DLD1 (cell line): ENCODE measurements around the gene MTPN.

Experiments
- in situ Hi-C: cut with HindIII; loops from 2 replicates; pipeline ENCODE4 v1.10.0; 2017; ENCODE audit warnings: low sequenced_read_pairs

MTPN gene, protein sequence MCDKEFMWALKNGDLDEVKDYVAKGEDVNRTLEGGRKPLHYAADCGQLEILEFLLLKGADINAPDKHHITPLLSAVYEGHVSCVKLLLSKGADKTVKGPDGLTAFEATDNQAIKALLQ

DNA sequence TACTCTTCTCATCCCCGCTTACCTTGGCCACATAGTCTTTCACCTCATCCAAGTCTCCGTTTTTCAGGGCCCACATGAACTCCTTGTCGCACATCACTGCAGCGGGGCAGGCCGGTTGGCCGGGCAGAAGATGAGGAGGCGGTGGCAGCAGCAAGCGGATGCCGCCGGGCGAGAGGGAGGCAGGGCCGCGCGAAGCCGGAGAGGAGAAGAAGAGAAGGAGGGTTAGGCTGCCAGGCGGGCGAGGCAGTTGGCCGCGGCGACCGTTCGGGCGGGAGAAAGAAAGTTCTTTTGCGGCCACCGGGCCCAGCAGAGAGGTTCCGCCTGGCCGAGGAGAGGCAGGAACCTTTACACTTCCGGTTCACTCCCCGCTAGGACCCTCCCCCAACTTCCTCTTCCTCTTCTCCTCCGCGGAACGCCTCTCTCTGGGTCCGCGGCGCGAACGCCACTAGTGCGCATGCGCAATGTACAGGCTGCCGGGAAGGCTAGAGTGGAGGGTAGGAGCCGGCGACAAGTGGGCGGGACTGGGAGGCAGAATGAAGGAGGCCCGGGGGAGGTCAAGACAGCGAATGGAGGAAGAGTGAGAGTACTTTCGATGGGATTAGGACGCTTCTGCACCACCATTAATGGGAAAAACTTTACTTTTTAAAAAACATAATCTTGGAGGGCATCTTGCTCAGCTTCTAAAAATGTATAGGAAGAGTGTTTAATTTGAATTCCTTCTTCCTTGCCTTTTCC, at the start of gene MTPN:
Gene MTPN, minus strand, starts transcription at position 353 of the 735 bp plus-strand sequence. Its CDS starts 259 bp downstream, at position 94.
- in situ Hi-C loops = no loop called here

DNA sequence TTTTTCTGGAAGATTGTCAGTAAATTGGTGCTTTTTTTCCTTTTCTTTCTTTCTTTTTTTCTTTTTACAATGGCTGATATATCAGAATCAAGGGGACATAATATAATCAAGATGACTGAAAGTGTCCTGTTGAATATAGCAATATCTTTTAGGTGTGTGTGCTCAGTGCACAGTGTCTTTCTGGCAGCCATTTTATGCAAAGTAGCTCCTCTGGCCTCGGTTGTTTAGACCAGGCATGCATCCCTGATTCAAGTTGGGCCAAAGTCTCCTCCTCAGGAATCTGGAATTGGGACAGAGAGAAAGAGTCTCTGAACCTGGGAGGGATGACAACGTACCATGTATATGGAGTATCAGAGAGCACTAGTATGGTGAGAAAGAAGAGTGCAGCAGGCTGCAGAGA, 49.0 kb upstream of the MTPN start:
- in situ Hi-C loops = no loop called here

DNA sequence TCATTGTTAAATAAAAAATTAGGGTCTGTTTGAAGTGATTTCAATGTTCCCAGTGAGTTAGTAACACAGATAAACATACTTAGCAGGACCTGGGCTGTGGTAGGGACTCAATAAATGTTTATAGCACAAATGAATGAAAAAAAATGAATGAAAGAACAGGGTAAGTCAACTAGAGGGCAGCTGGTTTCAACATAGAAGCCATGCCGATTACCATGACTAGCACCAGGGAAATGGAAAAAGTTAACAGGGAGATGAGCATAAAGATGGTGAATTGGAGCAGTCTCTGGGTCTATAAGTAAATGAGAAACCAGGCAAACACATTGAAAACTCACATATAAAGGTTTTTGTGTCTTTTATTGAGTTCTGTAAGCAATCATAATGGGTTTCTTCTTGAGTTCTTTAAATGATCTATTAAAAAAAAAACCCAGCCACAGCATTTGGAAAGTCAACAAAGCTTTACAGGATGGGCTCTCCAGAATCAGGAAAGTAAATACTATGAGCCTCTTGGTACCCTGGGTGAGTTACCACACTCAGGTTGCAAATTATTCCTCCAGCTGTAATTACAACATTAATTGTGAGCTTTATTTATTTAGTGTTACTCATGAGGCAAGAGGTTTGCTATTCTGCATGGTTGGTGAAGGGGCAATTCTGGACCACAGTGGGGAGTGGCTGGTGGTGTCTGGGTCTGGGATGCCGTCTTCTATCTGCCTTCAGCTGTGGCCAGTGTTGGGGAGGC, 46.1 kb upstream of the MTPN start:
- in situ Hi-C loops = no loop called here

DNA sequence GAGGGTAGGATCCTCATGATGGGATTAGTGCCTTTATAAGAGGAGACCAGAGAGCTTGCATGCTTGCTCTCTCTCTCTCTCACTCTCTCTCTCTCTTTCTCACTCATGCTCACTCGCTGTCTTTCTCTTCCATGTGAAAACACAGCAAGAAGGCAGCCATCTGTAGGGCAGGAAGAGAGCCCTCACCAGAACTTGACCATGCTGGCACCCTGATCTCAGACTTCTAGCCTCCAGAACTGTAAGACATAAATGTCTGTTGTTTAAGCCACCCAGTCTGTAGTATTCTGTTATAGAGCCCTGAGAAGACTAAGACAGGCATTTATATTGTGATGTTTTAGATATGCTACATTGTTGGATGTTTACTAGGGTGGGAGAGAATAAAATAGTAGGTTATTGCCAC, 43.4 kb upstream of the MTPN start:
- in situ Hi-C loops = no loop called here

DNA sequence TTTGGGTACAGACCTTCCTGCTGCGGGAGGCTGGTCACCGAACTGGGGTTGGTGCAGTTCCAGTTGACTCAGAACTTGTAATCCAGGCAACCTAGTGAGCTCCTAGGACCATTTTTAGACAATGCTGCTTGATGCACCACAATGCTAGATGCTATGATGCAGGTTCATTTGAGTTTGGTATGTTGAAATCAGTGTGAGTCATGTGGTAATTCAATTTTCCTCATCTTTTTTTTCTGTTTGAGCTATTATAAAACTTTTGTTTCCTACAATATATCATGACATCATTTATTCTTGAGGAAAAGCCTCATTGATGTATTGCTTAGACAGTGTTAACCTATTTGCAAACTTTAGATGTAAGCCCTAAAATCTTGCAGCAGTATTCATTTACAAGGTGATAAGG, 40.9 kb upstream of the MTPN start:
- in situ Hi-C loops = no loop called here

DNA sequence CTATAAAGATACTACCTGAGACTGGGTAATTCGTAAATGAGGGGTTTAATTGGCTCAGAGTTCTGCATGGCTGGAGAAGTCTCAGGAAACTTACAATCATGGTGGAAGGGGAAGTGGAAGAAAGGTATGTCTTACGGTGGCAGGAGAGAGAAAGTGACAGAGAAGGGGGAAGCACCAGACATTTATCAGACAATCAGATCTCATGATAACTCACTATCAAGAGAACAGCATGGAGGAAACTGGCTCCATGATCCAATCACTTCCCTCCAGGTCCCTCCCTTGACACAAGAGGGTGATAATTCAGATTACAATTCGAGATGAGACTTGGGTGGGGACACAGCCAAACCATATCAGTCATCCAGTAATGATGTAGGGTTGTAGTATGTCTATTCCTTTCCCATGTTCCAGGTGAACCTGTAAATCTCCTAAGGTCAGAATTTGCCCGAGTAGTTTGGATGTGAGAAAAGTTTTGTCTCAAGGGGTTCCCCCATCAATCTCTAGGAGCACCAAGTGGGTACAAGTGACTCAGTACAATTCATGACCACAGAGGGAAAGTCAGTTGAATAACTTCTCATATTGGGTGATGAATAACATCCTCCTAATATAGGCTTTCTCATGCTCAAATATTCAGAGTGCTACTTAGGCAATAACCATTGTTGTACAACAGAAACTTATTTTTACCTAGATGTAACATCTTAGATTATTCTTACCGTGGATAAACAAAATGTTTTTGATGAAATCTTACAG, 39.7 kb upstream of the MTPN start:
- in situ Hi-C loops = no loop called here

DNA sequence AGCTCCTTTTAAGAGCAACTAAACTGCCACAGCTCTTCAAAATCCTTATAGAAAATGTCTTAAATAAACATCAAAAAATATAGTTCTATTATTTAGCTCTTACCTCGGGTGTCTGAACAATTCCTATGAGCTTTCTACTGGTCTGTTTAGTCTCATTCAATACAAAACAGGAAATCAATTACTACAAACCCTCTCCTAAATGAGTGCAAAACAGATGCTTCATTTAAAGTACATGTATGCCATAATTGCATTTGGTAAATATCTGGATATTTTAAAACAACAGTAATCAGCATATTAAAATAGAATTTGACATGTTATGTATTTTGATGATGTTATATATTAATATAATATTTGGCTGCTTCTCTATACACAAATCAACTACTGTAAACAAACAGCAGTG, 38.5 kb upstream of the MTPN start:
- in situ Hi-C loops = no loop called here

DNA sequence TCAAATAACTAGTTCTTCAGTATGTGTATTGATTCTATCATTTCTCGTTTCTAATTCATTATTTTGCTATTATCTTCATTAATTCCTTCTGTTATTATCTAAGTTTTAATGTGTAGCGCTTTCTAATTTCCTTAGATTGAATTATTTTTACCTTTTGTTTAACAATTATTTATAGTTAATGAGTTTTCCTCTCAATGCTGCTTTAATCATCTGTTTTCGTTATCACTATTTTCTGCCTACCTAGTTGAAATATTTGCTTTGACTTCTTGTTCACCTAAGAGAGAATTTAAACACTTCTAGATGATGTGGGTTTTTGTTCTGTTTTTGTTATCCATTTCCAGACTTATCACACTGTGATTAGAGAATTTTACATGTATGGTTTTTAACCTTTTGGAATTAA, 37.5 kb upstream of the MTPN start:
- in situ Hi-C loops = no loop called here

DNA sequence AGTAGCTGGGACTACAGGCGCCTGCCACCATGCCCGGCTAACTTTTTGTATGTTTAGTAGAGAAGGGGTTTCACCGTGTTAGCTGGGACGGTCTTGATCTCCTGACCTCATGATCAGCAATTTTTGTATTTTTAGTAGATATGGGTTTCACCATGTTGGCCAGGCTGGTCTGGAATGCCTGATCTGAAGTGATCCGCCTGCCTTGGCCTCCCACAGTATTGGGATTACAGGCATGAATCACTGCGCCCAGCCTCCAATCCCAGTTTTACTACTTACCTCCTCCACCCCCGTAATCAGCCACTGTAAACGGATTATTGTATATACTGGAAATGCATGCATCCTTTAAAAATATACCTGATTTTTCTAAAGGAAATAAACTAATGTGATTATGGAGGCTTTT, 35.1 kb upstream of the MTPN start:
- in situ Hi-C loops = no loop called here

DNA sequence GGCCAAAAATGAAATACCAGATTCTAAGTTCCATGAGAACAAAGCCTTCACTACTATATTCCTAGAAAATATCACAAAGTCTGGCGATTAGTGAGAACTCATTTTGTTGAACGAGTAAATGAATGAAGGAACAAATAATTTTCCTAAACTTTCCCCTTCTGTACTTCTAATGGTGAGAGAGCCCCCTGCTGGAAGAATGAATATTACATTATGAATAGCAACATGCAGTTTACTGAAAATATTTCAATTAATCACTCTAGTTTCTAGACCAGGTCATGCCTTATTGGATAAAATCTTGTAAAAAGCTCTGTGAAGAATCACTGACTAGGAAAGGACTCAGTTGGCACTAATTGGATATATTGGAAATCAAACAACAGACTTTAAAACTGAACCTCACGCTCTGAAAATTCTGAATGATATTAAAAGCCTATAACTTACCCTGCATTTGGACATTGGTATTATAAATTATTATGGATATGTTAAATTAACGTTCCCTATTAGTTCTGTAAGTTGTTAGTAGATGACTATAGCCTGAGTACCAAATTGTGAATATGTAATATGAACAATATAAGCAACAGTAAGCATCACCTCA, 32.4 kb upstream of the MTPN start:
- in situ Hi-C loops = no loop called here

DNA sequence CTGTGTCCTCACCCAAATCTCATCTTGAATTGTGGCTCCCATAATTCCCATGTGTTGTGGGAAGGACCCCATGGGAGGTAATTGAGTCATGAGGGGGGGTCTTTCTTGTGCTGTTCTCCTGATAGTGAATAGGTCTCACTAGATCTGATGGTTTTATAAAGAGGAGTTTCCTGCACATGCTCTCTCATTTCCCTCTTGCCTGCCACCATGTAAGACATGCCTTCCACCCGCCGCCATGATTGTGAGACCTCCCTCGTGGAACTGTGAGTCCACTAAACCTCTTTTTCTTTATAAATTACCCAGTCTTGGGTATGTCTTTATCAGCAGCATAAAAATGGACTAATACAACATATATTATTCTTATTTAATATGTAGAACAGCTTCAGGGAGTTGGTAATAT, 29.0 kb upstream of the MTPN start:
- in situ Hi-C loops = no loop called here

DNA sequence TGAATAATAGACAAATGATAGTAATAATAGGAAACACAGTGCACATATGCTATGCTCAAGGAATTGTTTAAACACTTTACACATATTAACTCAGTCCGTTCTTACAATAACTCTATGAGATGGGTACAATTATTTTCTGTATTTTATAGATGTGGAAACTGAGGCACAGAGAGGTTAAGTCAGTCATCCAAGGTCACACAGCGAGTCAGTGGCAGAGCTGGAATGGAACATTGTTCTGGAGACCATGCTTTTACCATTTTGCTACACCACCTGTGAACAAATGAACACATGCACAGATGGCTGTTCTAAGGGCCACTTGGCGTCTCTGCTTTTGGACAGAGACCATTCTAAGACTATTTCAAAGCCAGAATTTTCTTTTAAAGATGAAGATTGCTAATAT, 26.9 kb upstream of the MTPN start:
- in situ Hi-C loops = no loop called here

DNA sequence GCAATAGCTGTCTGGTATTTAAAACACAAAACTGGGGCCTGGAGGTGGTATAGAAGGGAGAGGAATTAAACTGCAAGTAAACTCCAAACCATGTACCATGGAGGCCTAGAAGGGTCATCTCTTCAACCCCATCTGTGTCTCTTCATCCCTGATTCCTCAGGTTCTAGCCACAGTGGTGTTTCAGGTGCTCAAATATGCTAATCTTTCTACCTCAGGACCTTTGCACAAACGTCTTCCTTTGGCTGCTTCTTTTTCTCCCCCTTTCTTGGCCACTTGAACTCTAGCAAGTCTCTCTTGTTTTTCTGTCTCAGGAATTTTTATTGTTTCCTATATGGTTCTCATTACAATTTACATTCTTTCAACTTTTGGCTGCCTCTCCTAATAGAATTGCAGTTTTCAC, 25.6 kb upstream of the MTPN start:
- in situ Hi-C loops = no loop called here

DNA sequence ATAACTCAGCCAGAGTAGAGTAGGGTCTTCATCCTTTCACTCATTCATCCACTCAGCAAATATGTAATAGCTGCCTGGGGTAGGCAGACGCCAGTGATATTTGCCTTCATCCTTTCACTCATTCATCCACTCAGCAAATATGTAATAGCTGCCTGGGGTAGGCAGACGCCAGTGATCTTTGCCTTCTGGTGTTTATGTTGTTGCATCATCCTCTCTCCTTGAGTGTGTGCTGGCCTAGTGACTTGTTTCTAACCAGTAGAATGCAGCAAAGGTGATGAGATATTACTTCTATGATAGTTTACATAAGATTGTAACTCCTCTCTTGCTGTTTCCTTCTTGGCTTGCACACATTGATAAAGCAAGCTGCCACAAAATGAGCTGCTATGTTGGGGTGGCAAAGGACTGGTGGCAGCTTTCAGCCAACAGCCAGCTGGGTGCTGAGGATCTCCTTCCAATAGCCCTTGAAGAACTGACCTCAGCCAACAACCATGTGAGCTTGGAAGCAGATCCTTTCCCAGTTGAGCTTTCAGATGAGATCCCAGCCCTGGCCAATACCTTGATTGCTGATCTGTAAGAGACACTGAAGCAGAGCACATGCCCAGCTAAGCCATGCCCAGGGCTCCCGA, 23.2 kb upstream of the MTPN start:
- in situ Hi-C loops = no loop called here

DNA sequence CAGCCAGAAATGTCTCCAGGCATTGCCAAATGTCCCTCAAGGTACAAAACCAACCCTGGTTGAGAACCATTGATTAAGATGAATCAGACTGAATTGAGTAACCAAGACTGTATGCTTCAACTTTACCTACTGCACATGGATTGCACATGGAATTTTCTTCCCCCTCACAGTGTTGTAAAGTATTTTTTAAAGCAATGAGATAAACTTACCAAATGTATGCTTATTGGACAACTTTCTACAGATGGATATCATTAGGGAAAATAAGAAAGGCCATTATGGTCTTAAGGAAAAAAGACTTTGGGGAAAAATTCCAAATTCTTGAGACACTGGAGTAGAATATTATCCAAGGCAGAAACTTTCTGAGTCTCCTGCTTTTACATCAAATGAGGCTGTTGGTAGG, 20.9 kb upstream of the MTPN start:
- in situ Hi-C loops = no loop called here

DNA sequence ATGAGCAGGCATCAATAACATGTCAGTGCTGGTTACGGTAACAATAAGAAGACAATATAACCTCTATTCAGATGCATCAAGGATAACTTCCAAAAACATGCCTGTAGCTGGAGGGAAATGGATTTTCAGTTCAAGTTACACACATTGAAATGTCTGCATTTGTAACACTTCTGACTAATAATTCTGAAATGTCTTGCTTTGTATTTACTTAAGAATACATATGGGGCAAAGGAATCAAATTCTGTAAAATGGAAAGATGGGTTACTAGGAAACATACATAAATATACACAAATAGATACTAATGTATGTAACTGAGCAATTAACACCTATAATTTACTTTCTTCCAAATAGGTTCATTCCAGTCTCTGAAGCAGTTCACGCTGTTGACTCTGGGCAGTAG, 18.6 kb upstream of the MTPN start:
- in situ Hi-C loops = no loop called here

DNA sequence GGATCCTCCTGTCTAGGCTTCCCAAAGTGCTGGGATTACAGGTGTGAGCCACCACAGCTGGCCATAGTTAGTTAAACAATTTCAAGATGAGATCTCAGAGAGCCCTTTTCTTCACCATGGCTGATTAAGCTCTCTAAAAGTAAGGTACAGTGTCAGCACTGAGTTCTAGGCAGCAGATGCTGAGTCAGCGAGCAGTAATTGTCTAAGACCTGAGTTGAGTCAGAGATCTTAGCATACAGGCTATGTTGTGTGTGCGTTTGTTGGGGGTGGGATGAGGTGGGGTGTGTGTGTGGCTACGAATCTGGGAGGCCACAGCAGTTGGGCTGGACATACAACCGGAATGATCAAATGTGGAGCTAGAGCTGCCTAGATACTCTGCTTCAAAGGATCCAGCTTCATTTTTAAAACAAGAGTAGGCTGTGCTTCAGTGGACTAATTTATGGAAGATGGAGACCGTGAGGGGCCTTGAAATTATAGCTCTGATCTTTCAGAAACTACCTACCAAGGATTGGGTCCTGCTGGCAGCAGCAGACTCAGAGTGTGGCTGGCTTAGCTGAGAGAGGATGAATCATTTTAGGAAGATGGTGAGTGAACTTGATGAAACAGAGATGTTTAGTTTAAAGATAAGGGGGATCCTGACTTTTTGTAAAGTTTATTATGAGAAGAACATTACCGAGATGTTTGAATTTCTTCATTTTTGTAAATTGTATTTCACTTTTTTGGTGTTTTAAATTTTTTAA, 17.5 kb upstream of the MTPN start:
- in situ Hi-C loops = no loop called here

DNA sequence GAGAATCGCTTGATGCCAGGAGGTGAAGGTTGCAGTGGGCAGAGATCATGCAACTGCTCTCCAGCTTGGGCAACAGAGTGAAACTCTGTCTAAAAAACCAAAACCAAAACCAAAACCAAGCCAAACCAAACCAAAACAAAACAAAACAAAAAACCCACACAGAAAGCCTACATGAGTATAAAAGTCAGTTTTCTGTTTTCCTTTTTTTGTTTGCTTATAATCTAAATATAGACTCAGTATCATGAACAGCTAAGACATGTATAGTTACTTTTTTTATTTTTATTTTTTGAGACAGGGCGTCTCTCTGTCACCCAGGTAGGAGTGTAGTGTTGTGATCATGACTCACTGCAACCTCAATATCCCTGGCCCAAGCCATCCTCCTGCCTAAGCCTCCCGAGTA, 16.8 kb upstream of the MTPN start:
- in situ Hi-C loops = no loop called here

DNA sequence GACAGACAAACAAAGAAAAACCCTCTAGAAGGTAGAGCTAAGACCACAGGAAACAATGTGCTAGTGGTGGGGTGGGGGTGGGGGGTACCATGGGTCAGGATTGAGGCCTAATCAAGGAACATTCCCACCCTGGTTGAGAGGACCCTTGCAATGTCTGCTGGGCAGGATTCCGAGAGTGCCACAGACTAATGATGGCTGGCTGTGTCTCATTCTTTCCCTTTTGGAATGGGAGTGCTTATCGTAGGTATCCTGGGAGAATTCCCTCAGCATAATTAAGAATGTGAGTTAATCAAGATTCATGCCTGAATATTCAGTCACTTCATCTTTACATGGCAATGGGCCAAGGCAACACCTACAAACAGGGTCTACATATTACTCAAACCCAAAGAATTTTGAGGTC, 14.7 kb upstream of the MTPN start:
- in situ Hi-C loops = no loop called here

DNA sequence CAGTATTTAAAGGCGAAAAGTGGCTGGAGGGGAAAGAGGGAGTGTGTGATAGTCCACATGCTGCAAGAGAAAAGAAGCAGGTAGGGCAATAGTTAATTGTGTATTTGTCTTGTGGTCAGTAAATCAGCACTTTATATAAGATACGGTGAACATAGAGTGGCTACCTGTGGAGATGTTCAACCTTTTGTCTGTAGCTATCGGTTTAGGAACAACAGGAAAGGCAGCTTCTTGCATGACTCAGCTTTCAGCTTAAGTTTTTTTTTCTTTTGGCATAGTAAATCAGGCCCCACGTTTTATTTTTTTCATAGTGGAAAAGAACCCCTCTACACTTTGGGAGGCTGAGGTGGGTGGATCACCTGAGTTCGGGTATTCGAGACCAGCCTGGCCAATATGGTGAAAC, 14.2 kb upstream of the MTPN start:
- in situ Hi-C loops = no loop called here
